ENCODE results near the gene EYA2.
"Not testable (repeated sequence)": the region's sequence is repeated elsewhere in the genome, so short reads cannot be mapped to it uniquely, and the experiment has no call there.

Gene EYA2

DNA sequence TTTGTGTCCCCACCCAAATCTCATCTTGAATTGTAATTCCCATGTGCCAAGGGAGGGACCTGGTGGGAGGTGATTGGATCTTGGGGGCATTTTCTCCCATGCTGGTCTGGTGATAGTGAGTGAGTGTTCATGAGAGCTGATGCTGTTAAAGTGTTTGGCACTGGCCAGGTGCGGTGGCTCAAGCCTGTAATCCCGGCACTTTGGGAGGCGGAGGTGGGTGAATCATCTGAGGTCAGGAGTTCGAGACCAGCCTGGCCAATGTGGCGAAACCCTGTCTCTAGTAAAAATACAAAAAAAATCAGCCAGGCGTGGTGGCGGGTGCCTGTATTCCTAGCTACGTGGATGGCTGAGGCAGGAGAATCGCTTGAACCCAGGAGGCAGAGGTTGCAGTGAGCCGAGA is 37.8 kb downstream of the EYA2 start:
- DNase-seq (ENCODE audit: low read depth): not testable (repeated sequence)

- no peak for DNase-seq (ENCODE audit: low read depth)
These were observed 38.5 kb downstream of the EYA2 start for GRCh38 chr20:46933150-46933549.

- no peak for DNase-seq (ENCODE audit: low read depth)
These were observed 40.2 kb downstream of the EYA2 start for GRCh38 chr20:46934746-46935287.

- DNase-seq (ENCODE audit: low read depth): no peak
These were observed 40.9 kb downstream of the EYA2 start for GRCh38 chr20:46935394-46936017.

DNA sequence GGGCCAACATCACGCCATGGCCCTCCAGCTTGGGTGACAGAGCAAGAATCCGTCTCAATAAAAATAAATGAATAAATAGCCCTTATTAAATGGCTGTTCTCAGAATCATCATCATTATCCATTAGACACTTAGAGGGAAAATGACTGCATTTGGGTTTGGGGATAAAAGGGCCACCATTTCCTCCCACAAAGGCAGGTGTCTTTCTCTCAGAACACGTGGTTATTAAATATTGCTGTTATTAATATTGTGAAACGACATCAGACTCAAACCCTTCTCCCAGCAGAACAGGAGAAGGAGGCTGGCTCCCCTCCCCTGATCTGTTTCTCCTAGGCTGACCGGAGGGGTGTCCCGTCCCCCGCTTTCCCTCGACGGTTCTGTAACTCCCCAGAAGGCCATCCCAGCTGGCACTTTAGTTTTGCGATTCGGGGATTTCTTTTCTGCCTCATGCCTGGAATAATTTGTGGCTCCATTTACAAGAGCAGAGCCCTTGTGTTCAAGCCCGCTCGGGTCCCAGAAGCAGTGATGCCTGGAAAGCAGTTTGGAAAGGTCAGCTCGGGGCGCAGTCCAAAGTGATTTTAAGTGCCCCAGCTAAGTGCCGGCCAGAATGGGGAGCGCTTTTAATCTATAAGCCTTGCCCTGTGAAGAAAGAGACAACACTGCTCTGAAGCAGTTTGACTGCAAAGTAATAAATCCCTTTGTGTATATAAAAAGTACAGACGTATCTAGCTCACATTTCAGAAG is 41.9 kb downstream of the EYA2 start:
- no peak for DNase-seq (ENCODE audit: low read depth)

DNA sequence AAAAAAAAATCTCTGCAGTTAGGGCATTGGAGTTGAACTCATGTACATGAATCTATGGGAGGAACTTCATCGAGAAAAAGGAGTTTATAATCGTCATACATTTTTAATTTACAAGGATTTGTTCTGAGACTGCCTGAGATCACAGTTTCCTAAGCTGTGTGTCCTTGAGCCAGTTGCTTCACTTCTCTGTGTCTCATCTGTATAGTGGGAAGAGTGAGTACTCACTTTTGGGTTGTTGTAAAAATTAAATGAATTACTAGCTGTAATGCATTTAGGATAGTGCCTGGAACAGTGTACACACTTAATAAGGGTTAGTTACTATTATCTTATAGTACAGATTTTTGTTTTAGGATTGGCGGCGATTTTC is 42.5 kb downstream of the EYA2 start:
- DNase-seq (ENCODE audit: low read depth): no peak

- DNase-seq (ENCODE audit: low read depth): no peak
These were observed 43.0 kb downstream of the EYA2 start for GRCh38 chr20:46937533-46938226.

- DNase-seq (ENCODE audit: low read depth): no peak
These were observed 43.8 kb downstream of the EYA2 start for GRCh38 chr20:46938434-46938833.

- DNase-seq (ENCODE audit: low read depth): no peak
These were observed 44.7 kb downstream of the EYA2 start for GRCh38 chr20:46939031-46939965.

DNA sequence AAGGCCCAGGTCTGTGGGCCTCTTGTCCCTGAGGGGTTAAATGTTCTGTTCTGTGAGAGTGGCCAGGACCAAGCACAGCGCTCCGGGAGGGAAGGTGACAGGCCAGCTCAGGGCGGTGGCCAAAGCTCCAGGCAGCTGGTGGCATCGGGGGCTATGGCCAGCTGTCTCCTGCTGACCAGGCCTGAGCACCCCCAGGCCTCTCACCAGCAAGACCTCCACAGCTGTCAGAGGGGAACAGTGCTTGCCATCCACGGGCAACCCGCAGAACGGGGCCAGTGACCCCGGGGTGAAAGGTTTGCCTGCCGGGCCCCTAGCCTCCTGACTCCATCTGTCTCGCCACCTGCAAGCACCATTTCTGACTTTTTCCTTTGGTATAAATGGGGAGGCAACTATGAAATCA is 46.0 kb downstream of the EYA2 start:
- no peak for DNase-seq (ENCODE audit: low read depth)

- DNase-seq (ENCODE audit: low read depth): no peak
These were observed 46.8 kb downstream of the EYA2 start for GRCh38 chr20:46941404-46941803.

- DNase-seq (ENCODE audit: low read depth): no peak
These were observed 49.4 kb downstream of the EYA2 start for GRCh38 chr20:46943861-46944591.

DNA sequence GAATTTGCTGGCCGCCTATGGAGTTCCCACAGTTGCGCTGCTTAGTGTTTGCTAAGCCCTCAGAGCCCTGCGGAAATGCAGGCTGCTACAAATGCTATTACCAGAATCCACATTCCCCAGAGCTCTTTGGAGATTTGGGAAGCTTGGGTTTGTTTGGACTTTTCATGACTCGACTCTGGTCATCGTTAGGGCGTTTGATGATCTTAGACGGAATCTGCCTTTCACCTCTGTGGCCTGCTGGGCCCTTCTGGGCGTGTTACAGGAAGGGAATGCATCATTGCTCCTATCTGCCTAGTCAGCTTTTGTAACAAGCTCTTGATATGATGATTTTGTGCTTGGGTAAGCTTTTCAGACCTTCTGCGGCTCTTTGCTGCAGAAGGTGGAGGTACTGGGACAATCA is 50.8 kb downstream of the EYA2 start:
- DNase-seq (ENCODE audit: low read depth): no peak

DNA sequence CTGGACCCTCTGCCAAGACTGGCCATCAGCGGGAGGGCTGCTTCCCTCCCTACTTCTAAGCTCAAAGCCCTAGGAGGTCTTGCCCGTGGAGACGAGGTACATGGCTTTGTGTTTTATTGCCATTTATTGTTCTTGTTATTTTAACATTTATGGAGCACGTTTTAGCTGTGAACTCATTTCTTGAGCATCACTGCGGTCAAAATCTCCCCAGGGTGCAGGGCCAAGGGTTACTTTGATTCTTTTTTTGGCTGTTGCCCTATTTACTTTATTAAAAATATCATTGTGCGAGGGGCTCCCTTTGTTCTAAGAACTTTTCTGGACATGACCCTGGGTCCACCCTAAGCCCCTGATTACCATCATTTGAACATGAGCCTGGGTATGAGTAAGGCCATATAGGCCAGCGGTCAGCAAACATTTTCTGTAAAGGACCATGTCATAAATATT is 51.6 kb downstream of the EYA2 start:
- no peak for DNase-seq (ENCODE audit: low read depth)

- DNase-seq (ENCODE audit: low read depth): no peak
These were observed 52.2 kb downstream of the EYA2 start for GRCh38 chr20:46946796-46947195.

GRCh38 chr20:46948081-46948480 is 53.4 kb downstream of the EYA2 start:
- no peak for DNase-seq (ENCODE audit: low read depth)

GRCh38 chr20:46951405-46951804 is 56.8 kb downstream of the EYA2 start:
- DNase-seq (ENCODE audit: low read depth): no peak

DNA sequence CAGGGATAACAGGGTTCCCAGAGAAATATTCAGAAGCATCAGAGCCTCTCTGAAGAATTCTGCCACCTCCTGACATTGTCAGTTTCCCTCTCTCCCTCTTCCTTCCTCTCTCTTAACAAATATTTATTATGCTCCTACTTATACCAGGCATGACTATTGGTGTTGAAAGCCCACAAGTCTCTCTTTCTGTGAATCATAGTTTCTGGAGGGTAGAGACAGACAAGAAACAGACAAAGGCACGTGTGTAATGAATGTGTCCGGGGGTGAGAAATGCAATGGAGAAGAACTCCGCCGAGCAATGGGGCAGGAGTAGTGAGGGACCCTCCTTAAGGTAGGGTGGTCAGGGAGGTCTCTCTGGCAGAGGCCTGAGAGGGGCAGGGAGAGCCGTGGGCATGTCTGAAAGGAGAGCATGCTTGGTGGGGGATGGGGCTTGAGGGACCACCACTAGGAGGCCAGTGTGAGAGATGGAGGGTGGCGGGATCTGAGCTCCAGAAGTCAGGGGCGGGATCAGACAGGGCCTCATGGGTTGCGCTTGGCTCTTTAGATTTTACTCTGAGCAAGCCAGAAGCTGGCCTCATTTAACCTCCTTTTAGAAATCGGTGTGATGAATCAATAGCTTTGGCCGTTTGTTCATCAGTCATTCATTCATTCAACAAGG is 57.3 kb downstream of the EYA2 start:
- DNase-seq (ENCODE audit: low read depth): no peak

DNA sequence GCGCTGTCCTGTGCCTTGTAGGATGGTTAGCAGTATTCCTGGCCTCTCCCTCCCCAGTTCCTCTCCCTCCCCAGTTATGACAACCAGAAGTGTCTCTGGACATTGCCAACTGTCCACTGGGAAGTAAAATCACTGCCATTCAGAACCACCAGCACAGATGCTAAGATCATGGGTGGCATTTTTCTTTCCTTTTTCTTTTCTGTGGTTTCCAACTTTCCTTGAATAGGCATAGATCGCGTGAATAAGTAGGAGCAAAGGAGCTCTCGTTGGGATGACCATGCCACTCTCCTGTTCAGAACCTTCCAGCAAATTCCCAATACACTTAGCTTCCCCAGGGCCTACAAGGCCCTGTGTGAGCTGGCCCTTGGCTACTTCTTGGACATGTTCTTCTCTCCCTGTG is 59.0 kb downstream of the EYA2 start:
- no peak for DNase-seq (ENCODE audit: low read depth)

GRCh38 chr20:46954490-46955038 is 59.9 kb downstream of the EYA2 start:
- DNase-seq (ENCODE audit: low read depth): no peak
